Smooth muscle cell (in vitro differentiated cells): ENCODE data around the gene KLHL12. TPM values are rescaled to one million over a fixed set of nuclear protein-coding genes. Genes with fewer than 3 reads are reported as not detected.

Experiments
- DNase-seq: peaks from one replicate; lab custom pipeline; 2025; ENCODE audit not compliant: unreplicated experiment; lab: John Stamatoyannopoulos, UW
- H2AFZ ChIP-seq: fragments of 200-600 bp; sonication (generic); 2 replicates; pipeline ENCODE4 v1.6.0; 2016; ENCODE audit warnings: antibody characterized with exemption, low read depth, mild to moderate bottlenecking
- H3F3A ChIP-seq: fragments of 200-600 bp; sonication (generic); 2 replicates; pipeline ENCODE4 v1.6.0; 2017; ENCODE audit warnings: antibody characterized with exemption, low read depth
- H3K27ac ChIP-seq: fragments of 200-600 bp; sonication (generic); 2 replicates; pipeline ENCODE4 v1.5.1; 2016; ENCODE audit warnings: low read depth, mild to moderate bottlenecking
- H3K27me3 ChIP-seq: fragments of 200-600 bp; sonication (generic); 2 replicates; pipeline ENCODE4 v1.6.1; 2016; ENCODE audit warnings: low read depth, mild to moderate bottlenecking
- H3K36me3 ChIP-seq: fragments of 200-600 bp; sonication (generic); 2 replicates; pipeline ENCODE4 v1.5.1; 2016; ENCODE audit warnings: low read depth
- H3K4me1 ChIP-seq: fragments of 200-600 bp; sonication (generic); 2 replicates; pipeline ENCODE4 v1.5.1; 2016; ENCODE audit warnings: low read depth
- H3K4me2 ChIP-seq: fragments of 200-600 bp; sonication (generic); 2 replicates; pipeline ENCODE4 v1.6.0; 2016; ENCODE audit warnings: mild to moderate bottlenecking
- H3K4me3 ChIP-seq: fragments of 200-600 bp; sonication (generic); 2 replicates; pipeline ENCODE4 v1.5.1; 2016; ENCODE audit warnings: mild to moderate bottlenecking
- H3K79me2 ChIP-seq: fragments of 200-600 bp; sonication (generic); 2 replicates; pipeline ENCODE4 v1.6.0; 2016; ENCODE audit warnings: low read depth, mild to moderate bottlenecking
- H3K9ac ChIP-seq: fragments of 200-600 bp; sonication (generic); 2 replicates; pipeline ENCODE4 v1.6.0; 2016; ENCODE audit warnings: low read depth
- H3K9me3 ChIP-seq: fragments of 200-600 bp; sonication (generic); replicated peaks from 2 replicates; pipeline ENCODE4 v1.5.1; 2016; ENCODE audit warnings: low read depth
- H4K20me1 ChIP-seq: fragments of 200-600 bp; sonication (generic); 2 replicates; pipeline ENCODE4 v1.6.0; 2016; ENCODE audit warnings: low read depth
- WGBS: methylation state at CpG from one replicate; pipeline ENCODE4 v1.1.7; 2016; ENCODE audit warnings: low lambda C conversion rate; 5-methylcytosine and 5-hydroxymethylcytosine counted together
- polyA plus RNA-seq: library from polyadenylated mRNA; unstranded; fragments of >200 nt; fragmentation: Nextera tagmentation; extraction: Ambion mirVana; gene quantifications from 2 replicates; pipeline ENCODE4 v1.2.1, GENCODE V29; 2016
- small RNA-seq: library from RNA; depleted of rRNA; stranded (forward); fragments of <200 nt; gene quantifications from one replicate; pipeline ENCODE3, GENCODE V24; 2014
- total RNA-seq: library from RNA; depleted of rRNA; stranded (reverse); fragments of >200 nt; gene quantifications from 2 replicates; pipeline ENCODE4 v1.2.3, GENCODE V29; 2014
- TF ChIP-seq, protein P1 (sequence below): fragments of 200-600 bp; sonication (generic); IDR thresholded peaks from 2 replicates; pipeline ENCODE4 v1.5.1; 2017; ENCODE audit warnings: borderline replicate concordance, mild to moderate bottlenecking, antibody characterized with exemption; ENCODE audit not compliant: insufficient read depth, poor library complexity, severe bottlenecking

KLHL12 gene
- total and polyA plus RNA-seq, 2 experiments from 2014 or later, result 19.0 to 22.7 TPM

DNA sequence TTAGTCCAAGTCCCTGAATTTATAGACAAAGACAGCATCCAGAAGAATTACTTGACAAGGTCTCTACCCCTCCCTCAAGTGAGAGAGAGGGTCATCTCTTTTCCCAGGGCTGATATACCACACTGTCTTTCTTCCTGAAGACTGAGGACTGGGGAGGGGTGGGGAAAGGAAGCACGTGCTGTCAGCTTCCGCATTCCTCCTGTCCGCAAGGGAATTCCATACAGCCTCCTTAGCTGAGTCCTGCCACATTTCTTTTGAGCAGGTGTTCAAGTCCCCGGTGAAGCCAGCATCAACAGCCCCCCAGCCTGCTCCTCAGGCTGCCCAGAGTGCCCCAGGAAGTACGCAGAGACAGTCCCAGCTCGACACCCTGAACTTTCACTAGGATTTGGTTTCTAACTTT lies 82.1 kb downstream of the KLHL12 start:
- Histone ChIP-seq H3K9ac (no peak overlapping the region), H3K79me2 (no peaks in the 10 kb centered on the region), H3K4me3 (no peak overlapping the region), H4K20me1 (no peaks in the 10 kb centered on the region), H3K27me3 (no peaks in the 10 kb centered on the region), H3K27ac (no peak overlapping the region), H3K9me3 (no peaks in the 10 kb centered on the region), H3K36me3 (no peaks in the 10 kb centered on the region), H3K4me2 (no peak overlapping the region), H2AFZ (no peak overlapping the region), H3K4me1 (peaks cover 4% of the 10 kb centered on the region), H3F3A (no peaks in the 10 kb centered on the region)
- TF ChIP-seq, protein P1, sequence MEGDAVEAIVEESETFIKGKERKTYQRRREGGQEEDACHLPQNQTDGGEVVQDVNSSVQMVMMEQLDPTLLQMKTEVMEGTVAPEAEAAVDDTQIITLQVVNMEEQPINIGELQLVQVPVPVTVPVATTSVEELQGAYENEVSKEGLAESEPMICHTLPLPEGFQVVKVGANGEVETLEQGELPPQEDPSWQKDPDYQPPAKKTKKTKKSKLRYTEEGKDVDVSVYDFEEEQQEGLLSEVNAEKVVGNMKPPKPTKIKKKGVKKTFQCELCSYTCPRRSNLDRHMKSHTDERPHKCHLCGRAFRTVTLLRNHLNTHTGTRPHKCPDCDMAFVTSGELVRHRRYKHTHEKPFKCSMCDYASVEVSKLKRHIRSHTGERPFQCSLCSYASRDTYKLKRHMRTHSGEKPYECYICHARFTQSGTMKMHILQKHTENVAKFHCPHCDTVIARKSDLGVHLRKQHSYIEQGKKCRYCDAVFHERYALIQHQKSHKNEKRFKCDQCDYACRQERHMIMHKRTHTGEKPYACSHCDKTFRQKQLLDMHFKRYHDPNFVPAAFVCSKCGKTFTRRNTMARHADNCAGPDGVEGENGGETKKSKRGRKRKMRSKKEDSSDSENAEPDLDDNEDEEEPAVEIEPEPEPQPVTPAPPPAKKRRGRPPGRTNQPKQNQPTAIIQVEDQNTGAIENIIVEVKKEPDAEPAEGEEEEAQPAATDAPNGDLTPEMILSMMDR, result no peak
- DNase-seq, result no peak
- WGBS, result 64% methylated on average over 6 of the region's 6 CpGs

DNA sequence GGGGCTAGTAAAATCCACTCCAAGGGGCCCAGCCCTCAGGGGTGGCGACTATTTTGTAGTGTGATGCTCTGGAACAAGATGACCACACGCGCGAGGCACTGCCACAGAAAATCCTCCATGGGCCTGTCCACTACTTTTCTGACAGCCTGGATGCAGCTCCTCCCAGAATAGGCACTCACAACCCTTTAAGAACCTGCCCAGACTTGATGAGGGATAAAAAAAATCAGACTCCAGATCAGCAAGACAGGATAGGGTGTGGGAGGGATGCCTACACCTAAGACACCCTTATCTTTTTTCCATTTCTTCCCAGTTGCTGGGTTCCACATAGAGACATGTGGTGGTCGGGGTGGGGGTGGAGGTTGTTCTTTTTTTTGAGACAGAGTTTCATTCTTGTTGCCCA lies 82.8 kb downstream of the KLHL12 start:
- WGBS, result 84% methylated on average over 5 of the region's 5 CpGs
- H3K27ac ChIP-seq, result no peak overlapping the region
- H3K27me3 ChIP-seq, result no peaks in the 10 kb centered on the region
- peaks cover 4% of the 10 kb centered on the region for H3K4me1 ChIP-seq
- no peak for DNase-seq
- H3K9me3 ChIP-seq, result no peaks in the 10 kb centered on the region
- H2AFZ ChIP-seq, result no peak overlapping the region
- H3K36me3 ChIP-seq, result no peaks in the 10 kb centered on the region
- TF ChIP-seq, protein P1, result no peak
- H3K4me3 ChIP-seq, result no peak overlapping the region
- no peaks in the 10 kb centered on the region for H4K20me1 ChIP-seq
- H3K79me2 ChIP-seq, result no peaks in the 10 kb centered on the region
- H3F3A ChIP-seq, result no peaks in the 10 kb centered on the region
- H3K4me2 ChIP-seq, result no peak overlapping the region
- H3K9ac ChIP-seq, result no peak overlapping the region

DNA sequence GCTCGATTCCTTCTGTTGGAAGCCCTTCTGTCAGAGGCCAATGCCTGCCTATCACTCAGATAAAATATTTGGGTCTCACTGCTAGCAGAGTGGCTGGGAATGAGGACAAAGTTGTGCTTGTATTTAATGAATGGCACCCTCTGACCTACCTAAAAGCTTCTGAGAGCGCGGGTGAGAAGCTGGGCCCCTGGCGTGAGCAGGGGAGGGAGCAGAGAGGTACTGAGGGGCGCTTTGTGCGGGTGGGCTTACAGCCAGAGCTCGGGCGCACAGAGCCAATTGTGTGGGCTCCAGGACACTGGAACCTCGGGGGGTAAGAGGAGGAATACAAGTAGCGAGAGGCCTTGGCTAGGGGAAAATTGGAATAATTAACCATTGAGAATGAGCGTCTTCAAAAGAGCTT lies 84.0 kb downstream of the KLHL12 start:
- H3K27me3 ChIP-seq, result no peaks in the 10 kb centered on the region
- peaks cover 4% of the 10 kb centered on the region for H3K4me1 ChIP-seq
- H3K4me3 ChIP-seq, result no peak overlapping the region
- H3K4me2 ChIP-seq, result no peak overlapping the region
- TF ChIP-seq, protein P1, result no peak
- H3K36me3 ChIP-seq, result no peaks in the 10 kb centered on the region
- H4K20me1 ChIP-seq, result no peaks in the 10 kb centered on the region
- H3F3A ChIP-seq, result no peaks in the 10 kb centered on the region
- WGBS, result 98% methylated on average over 11 of the region's 11 CpGs
- no peaks in the 10 kb centered on the region for H3K9me3 ChIP-seq
- H3K9ac ChIP-seq, result no peak overlapping the region
- DNase-seq, result no peak
- H2AFZ ChIP-seq, result no peak overlapping the region
- no peak overlapping the region for H3K27ac ChIP-seq
- no peaks in the 10 kb centered on the region for H3K79me2 ChIP-seq

Small RNA genes within 50 kb of the gene (small RNA-seq; reads per million reads assigned to genes)
- gene RF00019, result not detected

Other genes with a start within 250 kb of the KLHL12 start
- not detected in 2 replicates for gene SYT2, start 216.8 kb downstream of the KLHL12 start, total RNA-seq
- gene SYT2, start 216.8 kb downstream of the KLHL12 start, polyA plus RNA-seq, result 0.31 TPM in 1 of 2 replicates, not detected in the other
- gene KDM5B, start 118.8 kb downstream of the KLHL12 start, total RNA-seq, result 158 and 178 TPM in 2 replicates
- 94.1 and 128 TPM in 2 replicates for gene KDM5B, start 118.8 kb downstream of the KLHL12 start, polyA plus RNA-seq
- gene PCAT6, start 116.3 kb downstream of the KLHL12 start, total RNA-seq, result 1.7 and 13.0 TPM in 2 replicates
- 24.9 and 30.1 TPM in 2 replicates for gene PCAT6, start 116.3 kb downstream of the KLHL12 start, polyA plus RNA-seq
- gene RABIF, start 38.1 kb downstream of the KLHL12 start, total RNA-seq, result 5.2 and 5.6 TPM in 2 replicates
- 6.9 and 9.8 TPM in 2 replicates for gene RABIF, start 38.1 kb downstream of the KLHL12 start, polyA plus RNA-seq
- 132 TPM in 2 replicates for gene ADIPOR1, start 31.1 kb upstream of the KLHL12 start, total RNA-seq
- gene ADIPOR1, start 31.1 kb upstream of the KLHL12 start, polyA plus RNA-seq, result 146 and 150 TPM in 2 replicates
- gene CYB5R1, start 40.0 kb upstream of the KLHL12 start, total RNA-seq, result 35.1 and 37.5 TPM in 2 replicates
- 34.7 and 59.8 TPM in 2 replicates for gene CYB5R1, start 40.0 kb upstream of the KLHL12 start, polyA plus RNA-seq
- 55.0 and 68.6 TPM in 2 replicates for gene TMEM183A, start 80.1 kb upstream of the KLHL12 start, total RNA-seq
- gene TMEM183A, start 80.1 kb upstream of the KLHL12 start, polyA plus RNA-seq, result 54.9 and 60.4 TPM in 2 replicates
- gene PPFIA4, start 99.3 kb upstream of the KLHL12 start, total RNA-seq, result 10.4 and 10.8 TPM in 2 replicates
- gene PPFIA4, start 99.3 kb upstream of the KLHL12 start, polyA plus RNA-seq, result 6.5 and 9.0 TPM in 2 replicates
- not detected in 2 replicates for gene MYOG, start 158.8 kb upstream of the KLHL12 start, total RNA-seq
- 0.41 TPM in 1 of 2 replicates, not detected in the other for gene MYOG, start 158.8 kb upstream of the KLHL12 start, polyA plus RNA-seq
- 7.7 and 16.0 TPM in 2 replicates for gene ADORA1, start 200.5 kb upstream of the KLHL12 start, total RNA-seq
- gene ADORA1, start 200.5 kb upstream of the KLHL12 start, polyA plus RNA-seq, result 18.0 and 18.5 TPM in 2 replicates
- 0.67 TPM in 1 of 2 replicates, not detected in the other for gene MYBPH, start 248.6 kb upstream of the KLHL12 start, total RNA-seq
- 0.51 and 1.7 TPM in 2 replicates for gene MYBPH, start 248.6 kb upstream of the KLHL12 start, polyA plus RNA-seq